ENCODE data around the gene CCR6. TPM values are rescaled to one million over a fixed set of nuclear protein-coding genes. Genes with fewer than 3 reads are reported as not detected.
"Not testable (repeated sequence)": the region's sequence is repeated elsewhere in the genome, so short reads cannot be mapped to it uniquely, and the experiment has no call there.

Gene CCR6
- total and polyA plus RNA-seq, 10 of the 15 experiments (the other 5 are each of a cell fraction or from before 2014, with no cell fraction given), result 2.2 to 7.6 (median 6.7) TPM

DNA sequence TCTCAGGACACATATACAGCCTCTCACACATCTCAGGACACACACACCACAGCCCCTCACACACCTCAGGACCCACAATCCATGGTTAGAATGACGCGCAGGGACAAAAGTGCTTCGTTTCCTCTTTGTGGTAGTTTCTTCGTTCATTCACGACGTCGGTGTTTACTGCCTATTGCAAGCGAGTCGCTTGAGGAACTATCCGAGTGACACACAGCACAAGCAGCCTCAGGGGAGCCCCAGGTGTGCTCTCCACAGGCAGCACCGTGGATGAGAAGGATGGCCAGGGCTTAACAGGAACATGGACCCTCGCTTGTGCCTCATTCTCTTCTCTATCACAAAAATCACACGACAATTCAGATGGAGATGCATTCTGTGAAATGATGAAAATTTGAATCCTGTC lies 47.0 kb downstream of the CCR6 start:
- WGBS (ENCODE audit: insufficient coverage, insufficient replicate concordance, low lambda C conversion rate, missing lambda C conversion rate), result 52% methylated on average over 3 of the region's 13 CpGs
- H3K79me2 ChIP-seq (ENCODE audit: control insufficient read depth, insufficient read depth, low read length); H2AFZ ChIP-seq (ENCODE audit: control insufficient read depth, low read depth, low read length); RAD21 ChIA-PET (ENCODE audit: unreplicated experiment); H3K4me1 ChIP-seq (ENCODE audit: control insufficient read depth, insufficient read depth, low read length); SMC1A ChIA-PET (ENCODE audit: uncharacterized antibody, unreplicated experiment); H3K27me3 ChIP-seq (replicated peaks in 1 of 2; ENCODE audit: control insufficient read depth in 2 of 2, insufficient read depth in 2 of 2, low read length in 1 of 2); H3K9ac ChIP-seq (ENCODE audit: control insufficient read depth, insufficient read depth, low read length); H3K9me3 ChIP-seq (replicated peaks; ENCODE audit: control insufficient read depth, insufficient read depth, low read length); BruUV-seq (replicated peaks); intact Hi-C loops (cut with micrococcal nuclease; ENCODE audit: unreplicated experiment); in situ Hi-C loops (cut with MboI); FAIRE-seq; H3K36me3 ChIP-seq (ENCODE audit: control insufficient read depth in 2 of 2, insufficient read depth in 2 of 2, low read length in 1 of 2); H3K4me2 ChIP-seq (ENCODE audit: control insufficient read depth, insufficient read depth); CTCF ChIA-PET; DNase-seq (ENCODE audit: low read depth, low spot score); H4K20me1 ChIP-seq (ENCODE audit: control insufficient read depth, insufficient read depth); H3K27ac ChIP-seq (ENCODE audit: control insufficient read depth, insufficient read depth); POLR2A ChIA-PET; H3K4me3 ChIP-seq: not testable (repeated sequence)
- peak; percentile 56 for ATAC-seq

DNA sequence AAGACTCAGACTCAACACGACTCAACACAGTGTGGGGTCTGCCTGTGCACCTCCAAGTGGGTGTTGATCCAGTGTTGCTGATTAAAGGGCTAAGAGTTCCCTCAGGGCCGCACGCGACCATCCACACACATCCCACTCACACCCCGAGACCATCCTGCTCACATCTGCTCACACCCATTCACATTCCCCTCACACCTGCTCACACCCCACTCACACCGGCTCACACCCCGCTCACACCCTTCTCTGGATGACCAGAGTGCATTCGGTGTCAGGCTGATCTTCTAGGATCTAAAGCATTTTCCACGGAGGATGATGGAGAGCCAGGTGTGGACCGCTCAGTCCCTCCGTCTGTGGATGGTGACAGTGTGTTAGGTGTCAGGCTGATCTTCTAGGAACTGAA lies 48.4 kb downstream of the CCR6 start:
- intact Hi-C loops (cut with micrococcal nuclease; ENCODE audit: unreplicated experiment); H3K79me2 ChIP-seq (ENCODE audit: control insufficient read depth, insufficient read depth, low read length); DNase-seq (ENCODE audit: low read depth, low spot score); H3K36me3 ChIP-seq (ENCODE audit: control insufficient read depth in 2 of 2, insufficient read depth in 2 of 2, low read length in 1 of 2); H3K27me3 ChIP-seq (replicated peaks in 1 of 2; ENCODE audit: control insufficient read depth in 2 of 2, insufficient read depth in 2 of 2, low read length in 1 of 2); H3K9me3 ChIP-seq (replicated peaks; ENCODE audit: control insufficient read depth, insufficient read depth, low read length); H3K4me2 ChIP-seq (ENCODE audit: control insufficient read depth, insufficient read depth); SMC1A ChIA-PET (ENCODE audit: uncharacterized antibody, unreplicated experiment); BruUV-seq (replicated peaks); H2AFZ ChIP-seq (ENCODE audit: control insufficient read depth, low read depth, low read length); H3K9ac ChIP-seq (ENCODE audit: control insufficient read depth, insufficient read depth, low read length); in situ Hi-C loops (cut with MboI); H3K4me1 ChIP-seq (ENCODE audit: control insufficient read depth, insufficient read depth, low read length); H3K27ac ChIP-seq (ENCODE audit: control insufficient read depth, insufficient read depth); FAIRE-seq; H4K20me1 ChIP-seq (ENCODE audit: control insufficient read depth, insufficient read depth); RAD21 ChIA-PET (ENCODE audit: unreplicated experiment); CTCF ChIA-PET; ATAC-seq; POLR2A ChIA-PET; H3K4me3 ChIP-seq: not testable (repeated sequence)
- 70% methylated on average over 11 of the region's 11 CpGs for WGBS (ENCODE audit: insufficient coverage, insufficient replicate concordance, low lambda C conversion rate, missing lambda C conversion rate)

DNA sequence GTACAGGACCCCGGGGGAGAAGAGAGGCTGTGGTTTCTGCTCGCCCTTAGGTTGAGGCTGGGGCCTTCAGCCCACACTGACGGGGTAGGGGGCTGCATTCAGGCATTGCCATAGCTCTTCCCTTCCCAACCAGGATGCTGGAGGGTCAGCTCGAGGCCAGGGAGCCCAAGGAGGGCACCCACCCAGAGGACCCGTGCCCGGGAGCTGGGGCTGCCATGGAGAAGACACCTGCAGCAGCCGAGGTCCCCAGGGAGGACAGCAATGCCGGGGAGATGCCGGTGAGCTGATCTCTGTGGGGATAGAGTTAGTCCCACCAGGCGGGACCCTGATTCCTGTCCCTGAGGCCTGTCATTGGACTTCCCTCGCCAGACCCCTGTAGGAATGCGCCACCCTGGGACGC lies 49.1 kb downstream of the CCR6 start:
- DNase-seq (ENCODE audit: low read depth, low spot score); H4K20me1 ChIP-seq (ENCODE audit: control insufficient read depth, insufficient read depth); H3K27me3 ChIP-seq (replicated peaks in 1 of 2; ENCODE audit: control insufficient read depth in 2 of 2, insufficient read depth in 2 of 2, low read length in 1 of 2); in situ Hi-C loops (cut with MboI); H3K4me1 ChIP-seq (ENCODE audit: control insufficient read depth, insufficient read depth, low read length); SMC1A ChIA-PET (ENCODE audit: uncharacterized antibody, unreplicated experiment); ATAC-seq; H2AFZ ChIP-seq (ENCODE audit: control insufficient read depth, low read depth, low read length); H3K4me2 ChIP-seq (ENCODE audit: control insufficient read depth, insufficient read depth); BruUV-seq (replicated peaks); intact Hi-C loops (cut with micrococcal nuclease; ENCODE audit: unreplicated experiment); POLR2A ChIA-PET; H3K9me3 ChIP-seq (replicated peaks; ENCODE audit: control insufficient read depth, insufficient read depth, low read length); H3K4me3 ChIP-seq; H3K79me2 ChIP-seq (ENCODE audit: control insufficient read depth, insufficient read depth, low read length); CTCF ChIA-PET; H3K27ac ChIP-seq (ENCODE audit: control insufficient read depth, insufficient read depth); H3K36me3 ChIP-seq (ENCODE audit: control insufficient read depth in 2 of 2, insufficient read depth in 2 of 2, low read length in 1 of 2); H3K9ac ChIP-seq (ENCODE audit: control insufficient read depth, insufficient read depth, low read length); RAD21 ChIA-PET (ENCODE audit: unreplicated experiment); FAIRE-seq: not testable (repeated sequence)
- 39% methylated on average over 9 of the region's 13 CpGs for WGBS (ENCODE audit: insufficient coverage, insufficient replicate concordance, low lambda C conversion rate, missing lambda C conversion rate)

DNA sequence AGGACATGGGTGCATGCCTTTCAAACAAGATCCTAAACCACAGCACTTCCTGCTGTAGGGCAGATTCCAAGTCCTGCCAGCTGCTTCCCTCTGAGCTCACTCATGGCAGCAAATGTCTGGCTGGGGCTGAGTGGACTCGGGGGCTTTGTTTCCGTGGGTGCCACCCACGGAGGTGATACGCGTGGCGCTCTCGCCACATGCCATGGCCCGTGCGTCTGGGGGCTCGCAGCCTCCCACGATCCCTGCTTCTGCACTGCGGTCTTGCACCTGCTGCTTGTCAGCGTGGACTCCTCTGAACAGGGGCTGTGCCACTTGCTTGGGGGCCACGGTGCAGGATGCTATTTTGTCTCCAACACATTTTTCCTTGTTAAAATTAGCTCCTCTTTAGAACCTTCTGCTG lies 54.4 kb downstream of the CCR6 start:
- ATAC-seq; H3K4me2 ChIP-seq (ENCODE audit: control insufficient read depth, insufficient read depth); FAIRE-seq; H3K79me2 ChIP-seq (ENCODE audit: control insufficient read depth, insufficient read depth, low read length); CTCF ChIA-PET; POLR2A ChIA-PET; in situ Hi-C loops (cut with MboI); intact Hi-C loops (cut with micrococcal nuclease; ENCODE audit: unreplicated experiment); H3K36me3 ChIP-seq (ENCODE audit: control insufficient read depth in 2 of 2, insufficient read depth in 2 of 2, low read length in 1 of 2); H3K4me3 ChIP-seq; H3K4me1 ChIP-seq (ENCODE audit: control insufficient read depth, insufficient read depth, low read length); SMC1A ChIA-PET (ENCODE audit: uncharacterized antibody, unreplicated experiment); H3K9me3 ChIP-seq (replicated peaks; ENCODE audit: control insufficient read depth, insufficient read depth, low read length); RAD21 ChIA-PET (ENCODE audit: unreplicated experiment); H3K27me3 ChIP-seq (replicated peaks in 1 of 2; ENCODE audit: control insufficient read depth in 2 of 2, insufficient read depth in 2 of 2, low read length in 1 of 2); DNase-seq (ENCODE audit: low read depth, low spot score); H3K9ac ChIP-seq (ENCODE audit: control insufficient read depth, insufficient read depth, low read length); H4K20me1 ChIP-seq (ENCODE audit: control insufficient read depth, insufficient read depth); H2AFZ ChIP-seq (ENCODE audit: control insufficient read depth, low read depth, low read length); H3K27ac ChIP-seq (ENCODE audit: control insufficient read depth, insufficient read depth); BruUV-seq (replicated peaks): not testable (repeated sequence)
- WGBS (ENCODE audit: insufficient coverage, insufficient replicate concordance, low lambda C conversion rate, missing lambda C conversion rate), result 30% methylated on average over 10 of the region's 14 CpGs

Data from GM12878 (cell line).